H54 (cell line): Measurements from ENCODE around the gene TOP3B.

Experiments
- DNase-seq: peaks from one replicate; pipeline ENCODE4 v3.0.0; 2011; ENCODE audit warnings: low spot score, mixed read lengths; ENCODE audit not compliant: insufficient read length
- FAIRE-seq: peaks from 3 replicates; lab custom pipeline; 2011; peaks lifted over from hg19 to GRCh38; lab: Jason Lieb, UNC
- POLR2A ChIP-seq: IDR thresholded peaks from 2 replicates; pipeline ENCODE4 v1.6.1; 2011; ENCODE audit warnings: low read depth, mild to moderate bottlenecking, low read length

Gene TOP3B

GRCh38 chr22:22001664-22002525 lies 19.3 kb upstream of the TOP3B start:
- TF ChIP-seq POLR2A, result no peak

DNA sequence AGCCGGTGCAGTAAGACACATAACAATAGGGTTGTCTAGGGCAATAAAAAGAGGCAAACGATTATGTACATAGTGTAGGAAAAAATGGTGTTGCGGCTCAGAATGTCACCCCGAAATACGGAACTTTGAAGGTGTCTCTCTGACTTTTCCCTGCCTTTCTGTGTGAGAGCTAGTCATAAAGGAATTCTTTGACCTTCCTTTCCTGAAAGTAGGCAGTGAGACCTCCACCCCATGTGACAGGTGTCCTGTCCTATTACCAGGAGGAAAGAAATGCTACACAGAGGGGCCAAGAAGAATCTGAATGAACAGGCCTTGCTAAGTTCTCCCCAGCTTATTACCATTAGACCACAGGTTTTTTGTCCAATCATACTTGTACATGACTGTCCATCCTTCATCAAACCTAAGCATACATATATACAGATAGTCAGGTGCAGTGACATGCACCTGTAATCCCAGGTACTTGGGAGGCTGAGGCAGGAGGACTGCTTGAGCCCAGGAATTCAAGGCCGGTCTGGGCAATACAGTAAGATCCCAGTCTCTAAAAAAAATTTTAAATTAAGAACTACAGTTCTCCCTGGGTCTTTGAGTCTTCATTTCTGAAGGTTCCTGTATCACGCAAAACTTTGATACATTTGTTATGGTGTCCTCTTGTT lies 16.1 kb upstream of the TOP3B start:
- DNase-seq (no peak), FAIRE-seq (no peak)
- no peak for TF ChIP-seq POLR2A

More at GRCh38 chr22:22001664-22002525, 19.3 kb upstream of the TOP3B start:
- FAIRE-seq (no peak), DNase-seq (no peak)

GRCh38 chr22:21996175-21996720 lies 13.7 kb upstream of the TOP3B start:
- no peak for FAIRE-seq
- TF ChIP-seq POLR2A, result no peak

DNA sequence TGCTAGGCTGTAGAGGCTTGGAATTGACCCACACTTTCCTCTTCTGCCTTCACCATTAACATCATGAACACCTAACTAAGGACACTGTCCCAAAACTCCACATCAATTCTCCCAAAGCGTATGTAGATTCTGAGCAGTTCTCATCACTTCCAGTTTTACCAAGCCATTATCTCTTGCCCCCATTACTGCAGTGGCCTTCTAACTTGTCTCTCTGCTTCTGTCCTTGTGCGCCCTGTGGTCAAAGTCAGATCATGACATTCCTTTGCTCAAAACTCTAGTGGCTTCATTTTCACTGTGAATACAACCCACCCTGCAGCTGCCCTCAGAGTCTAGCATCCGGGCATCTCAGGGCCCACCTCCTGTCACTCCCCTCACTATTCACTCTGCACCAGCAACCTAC lies 13.1 kb upstream of the TOP3B start:
- TF ChIP-seq POLR2A, result no peak
- FAIRE-seq (no peak), DNase-seq (no peak)

More at GRCh38 chr22:21996175-21996720, 13.7 kb upstream of the TOP3B start:
- DNase-seq, result no peak

DNA sequence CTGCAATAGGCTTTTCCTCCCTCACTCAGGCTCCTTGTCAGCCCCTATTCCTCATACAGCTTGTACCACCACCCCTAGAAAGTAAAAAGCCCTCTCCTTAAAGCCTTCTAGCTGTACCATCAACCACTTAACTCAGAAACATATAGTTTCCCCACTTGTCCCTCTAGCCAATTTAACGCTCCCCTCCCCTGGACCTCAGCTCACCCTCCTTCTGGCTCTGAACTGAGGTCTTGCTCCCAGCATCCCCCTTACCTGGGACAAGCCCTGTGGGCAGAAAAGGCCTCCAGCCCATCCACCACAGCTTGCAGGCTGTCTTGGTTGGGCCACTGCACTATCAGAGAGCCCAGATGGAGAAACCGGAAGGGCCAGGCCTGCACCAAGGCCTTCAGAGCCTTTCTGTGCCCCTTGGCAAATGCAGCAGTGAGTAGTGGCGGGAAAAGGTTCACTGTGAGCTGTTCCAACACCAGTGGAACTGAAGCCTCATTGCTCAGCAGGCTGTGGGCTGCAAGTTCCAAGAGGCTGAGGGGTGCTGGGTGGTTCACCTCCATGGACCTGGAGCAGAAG lies 12.4 kb upstream of the TOP3B start:
- FAIRE-seq (no peak), DNase-seq (no peak)
- no peak for TF ChIP-seq POLR2A

DNA sequence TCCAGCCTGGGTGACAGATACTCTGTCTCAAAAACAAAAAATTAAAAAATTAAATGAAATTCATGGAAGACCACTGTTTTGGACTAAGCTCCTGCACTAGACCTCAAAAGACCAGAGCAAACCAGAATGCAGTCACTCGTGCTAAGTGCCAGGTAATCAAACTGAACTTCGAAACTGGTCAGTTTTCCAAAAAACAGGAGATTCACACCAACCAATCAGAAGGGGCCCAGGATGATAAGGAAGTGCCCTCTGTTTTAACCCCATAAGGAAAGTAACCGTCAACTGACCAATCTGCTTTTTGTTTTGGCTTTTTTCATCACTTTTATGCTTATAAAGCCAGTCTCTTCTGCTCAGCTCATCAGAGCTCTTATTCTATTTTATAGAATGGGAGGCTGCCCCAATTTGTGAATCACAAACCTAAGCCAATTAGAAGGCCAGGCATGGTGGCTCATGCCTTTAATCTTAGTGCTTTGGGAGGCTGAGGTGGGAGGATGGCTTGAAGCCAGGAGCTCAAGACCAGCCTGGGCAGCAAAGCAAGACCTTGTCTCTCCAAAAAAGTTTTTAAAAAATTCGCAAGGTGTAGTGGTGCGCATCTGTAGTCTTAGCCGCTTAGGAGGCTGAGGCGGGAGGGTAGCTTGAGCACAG lies 10.1 kb upstream of the TOP3B start:
- FAIRE-seq, result no peak
- no peak for DNase-seq
- no peak for TF ChIP-seq POLR2A

GRCh38 chr22:21991774-21992173 lies 9.2 kb upstream of the TOP3B start:
- FAIRE-seq, result no peak
- no peak for DNase-seq
- no peak for TF ChIP-seq POLR2A

GRCh38 chr22:21991304-21991596 lies 8.7 kb upstream of the TOP3B start:
- TF ChIP-seq POLR2A, result no peak
- DNase-seq, result no peak
- no peak for FAIRE-seq

DNA sequence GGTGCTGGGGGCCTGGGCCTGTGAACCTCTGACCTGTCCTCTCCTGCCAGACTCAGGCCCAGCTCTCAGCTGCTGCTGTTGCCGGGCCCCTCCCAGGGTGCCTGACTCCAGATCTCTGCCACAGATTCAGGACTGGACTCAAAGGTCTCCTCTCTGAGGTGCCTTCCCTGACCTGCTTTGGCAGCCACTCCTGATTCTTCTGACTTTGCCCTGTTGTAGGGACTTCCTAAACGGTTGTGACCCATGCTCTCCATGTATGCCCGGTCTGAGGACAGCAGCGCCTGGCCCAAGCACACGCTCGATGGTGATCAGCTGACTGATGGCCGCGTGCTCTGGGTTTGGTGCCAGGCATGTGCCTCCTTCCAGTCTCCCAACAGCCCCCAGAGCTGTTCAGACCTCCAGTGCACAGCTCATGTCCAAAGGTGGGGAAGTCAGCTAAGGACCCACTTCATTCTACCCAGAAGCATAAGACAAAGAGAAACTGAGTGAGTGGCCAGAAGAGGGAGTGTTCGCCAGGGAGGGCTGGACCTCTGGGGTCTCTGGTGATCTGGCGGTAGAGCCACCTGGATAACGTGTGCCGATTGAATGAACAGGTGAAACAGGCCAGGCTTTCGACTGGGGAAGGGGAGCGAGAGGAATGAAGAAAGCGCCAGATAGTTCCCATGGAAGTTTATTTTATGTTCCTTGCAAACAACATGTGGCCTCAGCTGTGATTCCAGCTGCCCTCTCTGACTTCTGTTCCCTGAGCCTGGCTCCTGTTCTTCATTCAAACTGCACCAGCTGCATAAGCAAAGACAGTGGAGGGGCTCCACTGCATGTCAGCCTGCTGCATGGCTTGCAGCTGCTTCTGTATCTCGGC lies 8.1 kb upstream of the TOP3B start:
- FAIRE-seq, result no peak
- no peak for TF ChIP-seq POLR2A
- DNase-seq, result no peak

DNA sequence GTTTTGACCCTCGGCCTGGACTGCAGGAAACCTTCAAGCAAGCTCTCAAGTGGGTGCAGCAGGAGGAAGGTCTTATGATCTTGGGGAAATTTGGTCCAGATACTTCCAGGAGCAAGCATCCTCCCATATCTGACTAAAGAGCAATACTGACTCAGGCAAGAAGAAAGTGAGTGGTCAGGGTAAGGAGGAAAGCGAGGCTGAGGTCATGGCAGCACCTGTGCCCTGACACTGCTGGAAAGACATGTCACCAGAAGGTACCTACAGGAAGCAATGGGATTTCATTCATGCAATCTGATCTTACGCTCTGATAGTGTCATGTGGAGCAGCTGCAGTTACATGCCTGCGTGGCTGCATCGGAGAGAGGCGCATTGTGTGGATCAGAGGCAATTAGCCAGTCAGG lies 6.5 kb upstream of the TOP3B start:
- DNase-seq, result no peak
- TF ChIP-seq POLR2A, result no peak
- no peak for FAIRE-seq

- no peak for TF ChIP-seq POLR2A
- no peak for DNase-seq
- no peak for FAIRE-seq
Observed at GRCh38 chr22:21985214-21985613, 2.6 kb upstream of the TOP3B start.

GRCh38 chr22:21984793-21985192 lies 2.2 kb upstream of the TOP3B start:
- no peak for TF ChIP-seq POLR2A
- DNase-seq (no peak), FAIRE-seq (no peak)

GRCh38 chr22:21981874-21982273 lies 713 bp downstream of the TOP3B start:
- no peak for TF ChIP-seq POLR2A
- DNase-seq, result no peak
- no peak for FAIRE-seq
